Measurements from ENCODE around the gene MRPS6.

The MRPS6 gene

DNA sequence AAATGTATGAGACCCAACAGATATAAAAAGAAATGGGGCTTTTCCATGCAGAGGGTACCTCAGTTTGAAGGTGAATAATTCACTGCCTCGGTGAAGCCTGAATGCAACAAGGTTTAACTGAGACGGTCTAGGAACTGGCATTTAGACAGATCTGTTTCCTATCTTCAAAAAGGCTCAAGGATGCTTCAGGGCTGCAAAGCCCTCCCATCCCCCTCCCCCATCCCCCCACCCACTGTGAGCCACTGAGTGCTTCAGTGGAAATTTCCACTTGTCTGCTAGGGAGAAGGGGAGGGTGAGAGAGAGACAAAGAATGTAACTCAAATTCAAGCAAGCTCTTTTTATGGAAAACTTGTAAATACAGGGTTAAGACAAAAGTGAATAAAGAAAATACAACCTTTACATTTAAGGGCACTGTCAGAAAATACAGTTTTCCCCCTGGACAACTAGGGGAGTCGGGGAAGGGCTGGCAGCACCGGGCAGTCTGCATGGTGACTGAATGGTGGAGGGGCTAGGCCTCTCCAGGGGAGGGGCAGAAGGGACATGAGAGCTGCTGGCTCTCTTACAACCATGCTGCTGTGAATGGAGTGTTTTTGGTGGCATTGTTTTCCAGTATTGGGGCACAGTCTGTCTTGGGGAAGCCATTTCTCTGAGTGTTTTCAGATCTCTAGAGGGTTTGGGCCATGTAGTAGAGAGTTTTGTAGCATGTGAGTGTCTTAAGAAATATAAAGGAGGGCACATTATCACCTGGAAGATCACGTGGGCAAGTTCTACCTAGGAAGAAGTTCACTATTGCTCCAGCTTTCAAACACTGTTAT, 56.7 kb downstream of the MRPS6 start:
- DNase-seq (ENCODE audit: low read depth), result no peak
- H3K4me3 ChIP-seq (ENCODE audit: low read depth, low read length), result no peak overlapping the region
- TF ChIP-seq, protein P1, sequence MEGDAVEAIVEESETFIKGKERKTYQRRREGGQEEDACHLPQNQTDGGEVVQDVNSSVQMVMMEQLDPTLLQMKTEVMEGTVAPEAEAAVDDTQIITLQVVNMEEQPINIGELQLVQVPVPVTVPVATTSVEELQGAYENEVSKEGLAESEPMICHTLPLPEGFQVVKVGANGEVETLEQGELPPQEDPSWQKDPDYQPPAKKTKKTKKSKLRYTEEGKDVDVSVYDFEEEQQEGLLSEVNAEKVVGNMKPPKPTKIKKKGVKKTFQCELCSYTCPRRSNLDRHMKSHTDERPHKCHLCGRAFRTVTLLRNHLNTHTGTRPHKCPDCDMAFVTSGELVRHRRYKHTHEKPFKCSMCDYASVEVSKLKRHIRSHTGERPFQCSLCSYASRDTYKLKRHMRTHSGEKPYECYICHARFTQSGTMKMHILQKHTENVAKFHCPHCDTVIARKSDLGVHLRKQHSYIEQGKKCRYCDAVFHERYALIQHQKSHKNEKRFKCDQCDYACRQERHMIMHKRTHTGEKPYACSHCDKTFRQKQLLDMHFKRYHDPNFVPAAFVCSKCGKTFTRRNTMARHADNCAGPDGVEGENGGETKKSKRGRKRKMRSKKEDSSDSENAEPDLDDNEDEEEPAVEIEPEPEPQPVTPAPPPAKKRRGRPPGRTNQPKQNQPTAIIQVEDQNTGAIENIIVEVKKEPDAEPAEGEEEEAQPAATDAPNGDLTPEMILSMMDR (IDR thresholded peaks at IDR 0.05; ENCODE audit: low read depth, low read length, missing control alignments), result no peak

DNA sequence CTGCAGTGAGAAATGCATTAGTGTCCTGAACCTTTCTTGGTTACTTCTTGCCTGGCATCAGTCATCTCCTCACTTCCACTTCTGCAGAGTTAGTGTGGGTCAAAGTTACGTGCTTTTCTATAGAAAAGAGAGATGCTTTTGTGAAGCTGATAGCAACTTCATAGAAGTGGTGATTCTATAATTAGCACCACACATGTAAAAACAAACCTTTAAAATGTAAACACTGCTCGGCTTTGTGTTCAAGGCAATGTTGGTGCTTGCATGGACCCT, 57.3 kb downstream of the MRPS6 start:
- TF ChIP-seq, protein P1 (IDR thresholded peaks at IDR 0.05; ENCODE audit: low read depth, low read length, missing control alignments), result no peak
- DNase-seq (ENCODE audit: low read depth), result no peak
- no peak overlapping the region for H3K4me3 ChIP-seq (ENCODE audit: low read depth, low read length)

DNA sequence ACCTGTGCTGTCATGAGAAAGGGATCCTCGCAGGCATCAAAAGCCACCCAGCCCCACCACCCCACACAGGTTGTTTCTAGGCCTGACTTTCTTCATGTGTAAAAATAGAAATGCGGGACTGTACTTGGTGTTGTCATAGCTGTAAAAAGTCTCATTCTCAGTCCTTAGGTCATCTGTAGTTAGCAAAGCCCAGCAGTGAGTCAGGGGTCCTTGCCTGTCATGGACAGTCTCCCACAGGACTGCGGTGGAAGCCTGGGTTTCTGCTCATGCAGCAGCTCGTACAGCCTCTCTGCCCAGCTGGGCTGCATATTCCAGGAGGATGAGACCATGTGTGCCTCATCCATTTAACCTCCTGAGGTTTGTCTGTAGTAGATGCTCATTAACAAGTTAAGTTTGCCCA, 58.2 kb downstream of the MRPS6 start:
- H3K4me3 ChIP-seq (ENCODE audit: low read depth, low read length), result no peak overlapping the region
- TF ChIP-seq, protein P1 (IDR thresholded peaks at IDR 0.05; ENCODE audit: low read depth, low read length, missing control alignments), result no peak
- no peak for DNase-seq (ENCODE audit: low read depth)

DNA sequence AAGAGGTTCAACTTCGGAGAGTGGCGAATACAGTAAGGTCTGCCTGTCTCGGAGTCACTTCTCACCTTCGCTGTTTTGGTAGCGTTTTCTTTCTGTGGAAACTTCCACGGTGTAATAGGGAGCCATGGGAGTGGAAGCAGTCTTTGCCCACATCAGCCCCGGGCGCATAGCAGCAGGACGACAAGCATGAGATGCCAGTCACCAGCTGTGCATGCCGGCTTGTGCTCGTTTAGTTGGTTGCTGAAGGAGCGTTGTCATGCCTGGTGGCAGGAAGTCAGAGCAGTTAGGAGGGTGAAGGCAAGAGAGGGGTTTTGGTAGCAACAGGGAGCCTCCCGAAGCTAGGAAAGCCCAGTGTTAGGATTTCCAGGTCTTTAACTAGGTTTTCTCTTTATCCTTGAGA, 58.8 kb downstream of the MRPS6 start:
- TF ChIP-seq, protein P1 (IDR thresholded peaks at IDR 0.05; ENCODE audit: low read depth, low read length, missing control alignments), result no peak
- DNase-seq (ENCODE audit: low read depth), result no peak
- H3K4me3 ChIP-seq (ENCODE audit: low read depth, low read length), result no peak overlapping the region

DNA sequence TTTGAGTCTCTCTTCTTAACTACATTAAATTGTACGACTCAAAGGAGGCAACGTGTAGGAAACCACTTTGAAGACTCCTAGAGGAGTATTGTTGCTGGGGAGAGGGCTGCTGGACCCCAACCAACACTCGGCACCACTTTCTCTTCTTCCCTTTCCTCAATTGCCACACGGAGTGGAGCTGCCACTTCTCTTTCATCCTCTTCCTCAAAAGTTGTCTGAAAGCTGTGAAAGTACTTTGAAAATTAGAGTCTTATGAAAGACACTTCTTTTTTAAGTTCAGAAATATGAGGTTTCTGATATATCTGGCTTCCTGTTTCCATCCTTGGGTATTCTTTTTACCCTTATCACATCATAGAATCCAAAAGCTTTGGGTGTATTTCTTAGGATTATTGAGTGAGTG, 59.5 kb downstream of the MRPS6 start:
- TF ChIP-seq, protein P1 (IDR thresholded peaks at IDR 0.05; ENCODE audit: low read depth, low read length, missing control alignments), result no peak
- no peak for DNase-seq (ENCODE audit: low read depth)
- H3K4me3 ChIP-seq (ENCODE audit: low read depth, low read length), result no peak overlapping the region

DNA sequence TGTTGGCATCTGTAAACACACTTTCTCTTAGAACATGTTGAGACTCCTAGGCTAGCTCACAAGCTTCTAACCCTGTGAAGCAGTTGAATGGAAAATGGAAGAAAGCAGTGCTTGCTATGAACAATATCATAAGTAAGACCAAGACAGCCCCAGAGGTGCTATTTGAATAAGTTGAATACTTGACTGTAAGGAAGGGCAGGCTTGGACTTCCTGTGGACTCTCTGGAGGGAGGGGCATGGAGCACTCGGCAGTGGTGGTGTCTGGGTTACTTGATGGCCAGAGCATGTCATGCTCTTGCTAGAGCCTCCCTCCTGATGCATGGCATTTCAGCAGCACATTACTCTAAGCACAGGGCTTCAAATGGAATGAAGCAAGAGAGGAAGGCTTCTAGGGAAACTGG, 60.0 kb downstream of the MRPS6 start:
- no peak for DNase-seq (ENCODE audit: low read depth)
- TF ChIP-seq, protein P1 (IDR thresholded peaks at IDR 0.05; ENCODE audit: low read depth, low read length, missing control alignments), result no peak
- no peak overlapping the region for H3K4me3 ChIP-seq (ENCODE audit: low read depth, low read length)

DNA sequence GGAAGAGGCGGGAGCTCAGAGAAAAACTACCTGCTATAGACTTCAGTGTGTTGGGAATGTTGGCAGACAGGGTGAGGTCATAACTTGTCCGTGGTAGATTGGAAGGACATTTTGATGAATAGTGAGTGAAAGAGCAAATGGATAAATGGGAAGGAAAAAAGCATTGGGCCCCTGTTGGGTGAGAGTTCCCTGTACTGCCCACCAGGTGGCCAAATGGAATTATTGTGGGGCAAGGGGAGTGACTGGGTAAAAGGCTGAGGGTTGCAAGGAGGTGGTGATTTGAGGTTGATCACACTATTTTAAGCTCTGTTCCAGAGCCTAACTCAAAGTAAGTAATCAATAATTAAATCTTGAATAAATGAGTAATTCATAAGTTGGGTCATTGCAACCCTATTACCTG, 60.4 kb downstream of the MRPS6 start:
- H3K4me3 ChIP-seq (ENCODE audit: low read depth, low read length), result no peak overlapping the region
- TF ChIP-seq, protein P1 (IDR thresholded peaks at IDR 0.05; ENCODE audit: low read depth, low read length, missing control alignments), result no peak
- DNase-seq (ENCODE audit: low read depth), result no peak

Measured in GM12864 (cell line).